ENCODE measurements around the gene LZIC.

- TF ChIP-seq EZH2phosphoT487 (IDR thresholded peaks at IDR 0.05; ENCODE audit: borderline replicate concordance, low read depth) = no peak
- TF ChIP-seq CTCF (IDR thresholded peaks at IDR 0.05) = no peak
- TF ChIP-seq SMC3 (IDR thresholded peaks at IDR 0.05; ENCODE audit: low read depth, low read length) = no peak
- TF ChIP-seq FOSL2 (IDR thresholded peaks at IDR 0.05; ENCODE audit: borderline replicate concordance, low read depth) = no peak
- TF ChIP-seq USF2 (IDR thresholded peaks at IDR 0.05; ENCODE audit: borderline replicate concordance, low read depth, low read length) = no peak
- no peak for TF ChIP-seq POLR2AphosphoS5 (IDR thresholded peaks at IDR 0.05; ENCODE audit: low read depth, low read length)
Measured at GRCh38 chr1:9887070-9887469, 56.1 kb downstream of the LZIC start.

Data from SK-N-SH (cell line).